Endodermal cell (in vitro differentiated cells): ENCODE data around the gene CHST2. TPM values are rescaled to one million over a fixed set of nuclear protein-coding genes. Genes with fewer than 3 reads are reported as not detected.

Source experiments
- DNase-seq: peaks from one replicate; pipeline ENCODE4 v3.0.0-alpha.2; 2017
- H3K27ac ChIP-seq: 2 replicates; pipeline ENCODE4 v1.5.1; 2013; ENCODE audit warnings: mild to moderate bottlenecking, low read depth, low read length, moderate library complexity
- H3K27me3 ChIP-seq: 2 replicates; pipeline ENCODE4 v1.6.1; 2013; ENCODE audit warnings: mild to moderate bottlenecking, low read length, moderate library complexity; ENCODE audit not compliant: insufficient read depth, control insufficient read depth, poor library complexity, severe bottlenecking
- H3K36me3 ChIP-seq: 2 replicates; pipeline ENCODE4 v1.7.0; 2013; ENCODE audit warnings: mild to moderate bottlenecking, low read length, moderate library complexity; ENCODE audit not compliant: control insufficient read depth, insufficient read depth
- H3K4me1 ChIP-seq: one replicate; pipeline ENCODE4 v1.7.0; 2013; ENCODE audit warnings: low read length; ENCODE audit not compliant: control insufficient read depth, insufficient read depth
- H3K4me3 ChIP-seq: 2 replicates; pipeline ENCODE4 v1.5.1; 2013; ENCODE audit warnings: mild to moderate bottlenecking, low read length, moderate library complexity
- H3K9ac ChIP-seq: 2 replicates; pipeline ENCODE4 v1.6.1; 2013; ENCODE audit warnings: mild to moderate bottlenecking, low read length, moderate library complexity; ENCODE audit not compliant: poor library complexity, severe bottlenecking; ENCODE audit errors: extremely low read depth
- H3K9me3 ChIP-seq: 2 replicates; pipeline ENCODE4 v1.6.1; 2013; ENCODE audit warnings: mild to moderate bottlenecking, low read length, moderate library complexity; ENCODE audit not compliant: control insufficient read depth
- H3K27ac Mint-ChIP-seq: 2 replicates; pipeline ENCODE4 v1.8.0; 2020; ENCODE audit warnings: mixed read lengths
- H3K27me3 Mint-ChIP-seq: 2 replicates; pipeline ENCODE4 v1.8.0; 2021; ENCODE audit warnings: mild to moderate bottlenecking, mixed read lengths; ENCODE audit not compliant: insufficient read depth
- H3K36me3 Mint-ChIP-seq: 2 replicates; pipeline ENCODE4 v1.8.0; 2020; ENCODE audit warnings: low read depth, mixed read lengths
- H3K4me1 Mint-ChIP-seq: 2 replicates; pipeline ENCODE4 v1.8.0; 2020; ENCODE audit warnings: mixed read lengths
- H3K4me3 Mint-ChIP-seq: 2 replicates; pipeline ENCODE4 v1.8.0; 2020; ENCODE audit warnings: mild to moderate bottlenecking, moderate library complexity, mixed read lengths
- H3K9me3 Mint-ChIP-seq: 2 replicates; pipeline ENCODE4 v1.8.0; 2020; ENCODE audit warnings: mild to moderate bottlenecking, mixed read lengths
- CTCF ChIP-seq: fragments of 200-600 bp; sonication (generic); conservative IDR thresholded peaks from 2 replicates; pipeline ENCODE4 v1.5.0; 2021; ENCODE audit warnings: antibody characterized with exemption, mild to moderate bottlenecking
- WGBS, 2 experiments: methylation state at CpG; one replicate each; pipeline versions ENCODE4 v1.1.5 to v1.1.7; 2013; ENCODE audit warnings: missing lambda C conversion rate in 2 of 2, mixed read lengths in 1 of 2; ENCODE audit not compliant: insufficient coverage in 1 of 2, insufficient read length in 1 of 2; 5-methylcytosine and 5-hydroxymethylcytosine counted together
- total RNA-seq, 2 donors: library from RNA; stranded (reverse); fragmentation: NEBNext Ultra II Directional in 1 of 2; extraction: Animal tissue kit (Norgen Biotek cat#: 25700) in 1 of 2; gene quantifications; 2 replicates in 1 of 2; 3 replicates in 1 of 2; pipeline ENCODE4 v1.2.1, GENCODE V29; 2021

Gene CHST2
- total RNA-seq, 2 donors from 2014 or later = 3.4 to 7.2 TPM

- Histone ChIP-seq H3K9ac (no peak overlapping the region), H3K36me3 (no peaks in the 10 kb centered on the region), H3K27me3 (no peaks in the 10 kb centered on the region), H3K4me1 (no peaks in the 10 kb centered on the region), H3K4me3 (no peak overlapping the region), H3K9me3 (no peaks in the 10 kb centered on the region), H3K27ac (no peak overlapping the region)
- DNase-seq = no peak
- Mint-ChIP-seq H3K9me3 (no peaks in the 10 kb centered on the region), H3K4me1 (no peaks in the 10 kb centered on the region), H3K27ac (no peak overlapping the region), H3K4me3 (no peak overlapping the region), H3K36me3 (no peaks in the 10 kb centered on the region), H3K27me3 (no peaks in the 10 kb centered on the region)
- 81 to 90% methylated on average over 2 to 4 of the region's 4 CpGs for WGBS, 2 experiments
- no peak for TF ChIP-seq CTCF
These were observed 26.3 kb downstream of the CHST2 start for GRCh38 chr3:143145906-143146305.

- Histone ChIP-seq H3K27me3 (no peaks in the 10 kb centered on the region), H3K4me3 (no peak overlapping the region), H3K9me3 (no peaks in the 10 kb centered on the region), H3K27ac (no peak overlapping the region), H3K9ac (no peak overlapping the region), H3K36me3 (no peaks in the 10 kb centered on the region), H3K4me1 (no peaks in the 10 kb centered on the region)
- DNase-seq = no peak
- TF ChIP-seq CTCF = no peak
- Mint-ChIP-seq H3K36me3 (no peaks in the 10 kb centered on the region), H3K27ac (no peak overlapping the region), H3K4me3 (no peak overlapping the region), H3K4me1 (no peaks in the 10 kb centered on the region), H3K27me3 (no peaks in the 10 kb centered on the region), H3K9me3 (no peaks in the 10 kb centered on the region)
- WGBS, 2 experiments = 88 to 91% methylated on average over 12 of the region's 12 CpGs
These were observed 27.1 kb downstream of the CHST2 start for GRCh38 chr3:143146486-143147274.

- Mint-ChIP-seq H3K4me3 (no peak overlapping the region), H3K4me1 (no peaks in the 10 kb centered on the region), H3K36me3 (no peaks in the 10 kb centered on the region), H3K27ac (no peak overlapping the region), H3K27me3 (no peaks in the 10 kb centered on the region), H3K9me3 (no peaks in the 10 kb centered on the region)
- Histone ChIP-seq H3K4me3 (no peak overlapping the region), H3K27me3 (no peaks in the 10 kb centered on the region), H3K9me3 (no peaks in the 10 kb centered on the region), H3K9ac (no peak overlapping the region), H3K36me3 (no peaks in the 10 kb centered on the region), H3K4me1 (no peaks in the 10 kb centered on the region), H3K27ac (no peak overlapping the region)
- no peak for DNase-seq
- TF ChIP-seq CTCF = no peak
- 68% methylated on average over 2 of the region's 2 CpGs; no CpG with 5 or more reads in 1 of the 2 experiments for WGBS, 2 experiments
These were observed 28.1 kb downstream of the CHST2 start for GRCh38 chr3:143147707-143148106.
